ENCODE results near the gene PRR19. TPM values are rescaled to one million over a fixed set of nuclear protein-coding genes. Genes with fewer than 3 reads are reported as not detected.
"Not testable (repeated sequence)": the region's sequence is repeated elsewhere in the genome, so short reads cannot be mapped to it uniquely, and the experiment has no call there.

Gene PRR19
- total RNA-seq, 2 experiments from 2014 or later = 0.16 TPM; not detected in 1

DNA sequence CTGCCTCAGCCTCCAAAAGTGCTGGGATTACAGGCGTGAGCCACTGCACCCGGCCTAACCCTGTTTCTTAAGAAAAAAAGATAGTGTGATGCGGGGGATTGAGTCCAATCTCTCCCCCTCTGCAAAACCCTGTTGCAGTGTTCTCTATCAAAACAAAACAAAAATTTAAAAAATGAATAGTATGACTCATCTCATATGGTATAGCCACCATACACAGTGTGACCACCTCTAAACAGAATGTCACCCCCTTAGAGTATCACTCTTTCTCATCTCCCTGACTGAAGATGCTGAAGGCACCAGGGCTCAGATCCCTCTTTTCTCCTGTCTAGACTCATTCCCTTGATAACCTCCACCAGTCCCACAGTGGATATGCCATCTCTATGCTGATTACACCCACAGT, 40.2 kb upstream of the PRR19 start:
- no peak for DNase-seq
- POLR2A ChIA-PET = no interaction called here
- TF ChIP-seq, protein P1, sequence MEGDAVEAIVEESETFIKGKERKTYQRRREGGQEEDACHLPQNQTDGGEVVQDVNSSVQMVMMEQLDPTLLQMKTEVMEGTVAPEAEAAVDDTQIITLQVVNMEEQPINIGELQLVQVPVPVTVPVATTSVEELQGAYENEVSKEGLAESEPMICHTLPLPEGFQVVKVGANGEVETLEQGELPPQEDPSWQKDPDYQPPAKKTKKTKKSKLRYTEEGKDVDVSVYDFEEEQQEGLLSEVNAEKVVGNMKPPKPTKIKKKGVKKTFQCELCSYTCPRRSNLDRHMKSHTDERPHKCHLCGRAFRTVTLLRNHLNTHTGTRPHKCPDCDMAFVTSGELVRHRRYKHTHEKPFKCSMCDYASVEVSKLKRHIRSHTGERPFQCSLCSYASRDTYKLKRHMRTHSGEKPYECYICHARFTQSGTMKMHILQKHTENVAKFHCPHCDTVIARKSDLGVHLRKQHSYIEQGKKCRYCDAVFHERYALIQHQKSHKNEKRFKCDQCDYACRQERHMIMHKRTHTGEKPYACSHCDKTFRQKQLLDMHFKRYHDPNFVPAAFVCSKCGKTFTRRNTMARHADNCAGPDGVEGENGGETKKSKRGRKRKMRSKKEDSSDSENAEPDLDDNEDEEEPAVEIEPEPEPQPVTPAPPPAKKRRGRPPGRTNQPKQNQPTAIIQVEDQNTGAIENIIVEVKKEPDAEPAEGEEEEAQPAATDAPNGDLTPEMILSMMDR (IDR thresholded peaks at IDR 0.05) = no peak
- no peaks in the 10 kb centered on the region for H3K36me3 ChIP-seq (ENCODE audit: insufficient read depth, low read length)
- H3K9me3 ChIP-seq (ENCODE audit: control insufficient read depth in 1 of 2, insufficient read depth in 1 of 2, low read length in 2 of 2) = no peaks in the 10 kb centered on the region
- no peaks in the 10 kb centered on the region for H3K36me3 Mint-ChIP-seq (ENCODE audit: low read depth)
- no peaks in the 10 kb centered on the region for H3K4me1 ChIP-seq (ENCODE audit: insufficient read depth, low read length)
- H3K27ac Mint-ChIP-seq = no peak overlapping the region
- H3K4me3 ChIP-seq (ENCODE audit: low read length) = no peak overlapping the region
- CTCF ChIA-PET = no interaction called here
- peaks cover under 1% of the 10 kb centered on the region for H3K4me1 Mint-ChIP-seq (ENCODE audit: low read depth)
- intact Hi-C loops (cut with DNase I, micrococcal nuclease) = no loop called here
- H3K27ac ChIP-seq (ENCODE audit: low read depth in 1 of 2, low read length in 2 of 2) = no peak overlapping the region
- no peaks in the 10 kb centered on the region for H3K27me3 Mint-ChIP-seq
- H3K9me3 Mint-ChIP-seq = no peaks in the 10 kb centered on the region
- no peaks in the 10 kb centered on the region for H3K27me3 ChIP-seq (ENCODE audit: control insufficient read depth in 1 of 2, insufficient read depth in 2 of 2, low read length in 2 of 2)
- no peak overlapping the region for H3K4me3 Mint-ChIP-seq
- ATAC-seq (ENCODE audit: poor library complexity) = no peak

DNA sequence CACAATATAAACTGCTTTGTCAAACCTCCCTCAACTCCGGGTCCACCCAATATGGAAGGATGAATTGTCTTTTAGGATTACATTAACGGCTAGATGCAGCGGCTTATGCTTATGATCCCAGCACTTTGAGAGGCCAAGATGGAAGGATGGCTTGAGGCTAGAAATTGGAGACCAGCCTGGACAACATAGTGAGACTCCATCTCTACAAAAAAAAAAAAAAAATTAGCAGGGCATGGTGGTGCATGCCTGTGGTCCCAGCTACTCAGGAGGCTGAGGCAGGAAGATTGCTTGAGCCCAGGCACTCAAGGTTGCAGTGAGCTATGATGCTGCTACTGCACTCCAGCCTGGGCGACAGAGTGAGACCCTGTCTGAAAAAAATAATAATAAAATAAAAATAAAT, 35.8 kb upstream of the PRR19 start:
- CTCF ChIA-PET = interaction anchor here (1.8 kb wide), 1 partner anchor 14 kb away, joined by 5 read pairs; no protein-coding TSS in a partner anchor
- H3K27me3 ChIP-seq (ENCODE audit: control insufficient read depth in 1 of 2, insufficient read depth in 2 of 2, low read length in 2 of 2); H3K27ac Mint-ChIP-seq; POLR2A ChIA-PET; H3K27ac ChIP-seq (ENCODE audit: low read depth in 1 of 2, low read length in 2 of 2); ATAC-seq (ENCODE audit: poor library complexity); intact Hi-C loops (cut with DNase I, micrococcal nuclease); H3K9me3 Mint-ChIP-seq; H3K36me3 Mint-ChIP-seq (ENCODE audit: low read depth); DNase-seq; H3K36me3 ChIP-seq (ENCODE audit: insufficient read depth, low read length); H3K9me3 ChIP-seq (ENCODE audit: control insufficient read depth in 1 of 2, insufficient read depth in 1 of 2, low read length in 2 of 2); H3K4me3 ChIP-seq (ENCODE audit: low read length); H3K27me3 Mint-ChIP-seq: not testable (repeated sequence)
- H3K4me1 ChIP-seq (ENCODE audit: insufficient read depth, low read length) = peaks cover 24% of the 10 kb centered on the region
- H3K4me3 Mint-ChIP-seq = peak overlapping the region; percentile 21
- H3K4me1 Mint-ChIP-seq (ENCODE audit: low read depth) = peaks cover 17% of the 10 kb centered on the region

DNA sequence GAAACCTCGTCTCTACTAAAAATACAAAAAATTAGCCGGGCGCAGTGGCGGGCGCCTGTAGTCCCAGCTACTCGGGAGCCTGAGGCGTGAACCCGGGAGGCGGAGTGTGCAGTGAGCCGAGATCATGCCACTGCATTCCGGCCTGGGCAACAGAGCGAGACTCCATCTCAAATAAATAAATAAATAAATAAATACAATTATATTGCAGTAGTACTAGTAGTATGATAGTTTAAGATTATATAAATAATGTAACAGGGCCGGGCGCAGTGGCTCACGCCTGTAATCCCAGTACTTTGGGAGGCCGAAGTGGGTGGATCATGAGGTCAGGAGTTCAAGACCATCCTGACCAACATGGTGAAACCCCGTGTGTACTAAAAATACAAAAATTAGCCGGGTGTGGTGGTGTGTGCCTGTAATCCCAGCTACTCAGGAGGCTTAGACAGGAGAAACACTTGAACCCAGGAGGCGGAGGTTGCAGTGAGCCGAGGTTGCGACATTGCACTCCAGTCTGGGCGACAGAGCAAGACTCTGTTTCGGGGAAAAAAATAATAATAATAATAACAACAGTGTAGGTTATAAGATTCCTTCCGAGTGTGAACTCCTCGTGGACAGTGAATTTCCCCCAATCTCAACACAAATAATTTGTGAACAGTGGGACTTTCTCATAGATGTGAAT, 34.9 kb upstream of the PRR19 start:
- Mint-ChIP-seq H3K4me1 (ENCODE audit: low read depth) (peaks cover 22% of the 10 kb centered on the region), H3K36me3 (ENCODE audit: low read depth) (peaks cover 15% of the 10 kb centered on the region)
- H3K27ac Mint-ChIP-seq; intact Hi-C loops (cut with DNase I, micrococcal nuclease); H3K27ac ChIP-seq (ENCODE audit: low read depth in 1 of 2, low read length in 2 of 2); H3K36me3 ChIP-seq (ENCODE audit: insufficient read depth, low read length); H3K27me3 ChIP-seq (ENCODE audit: control insufficient read depth in 1 of 2, insufficient read depth in 2 of 2, low read length in 2 of 2); H3K9me3 Mint-ChIP-seq; H3K4me3 Mint-ChIP-seq; ATAC-seq (ENCODE audit: poor library complexity); H3K27me3 Mint-ChIP-seq; H3K9me3 ChIP-seq (ENCODE audit: control insufficient read depth in 1 of 2, insufficient read depth in 1 of 2, low read length in 2 of 2); H3K4me3 ChIP-seq (ENCODE audit: low read length): not testable (repeated sequence)
- H3K4me1 ChIP-seq (ENCODE audit: insufficient read depth, low read length) = peaks cover 33% of the 10 kb centered on the region
- ChIA-PET CTCF (interaction anchor here (1.8 kb wide), 1 partner anchor 13 kb away, joined by 5 read pairs; no protein-coding TSS in a partner anchor), POLR2A (interaction anchor here (0.6 to 4.4 kb wide), 6 partner anchors 11 to 1261 kb away, joined by 3 to 59 read pairs (median 6); partner anchors contain the start of genes ERF and GSK3A)
- DNase-seq = peak in 2 of 14 experiments; percentile 2 to 24

DNA sequence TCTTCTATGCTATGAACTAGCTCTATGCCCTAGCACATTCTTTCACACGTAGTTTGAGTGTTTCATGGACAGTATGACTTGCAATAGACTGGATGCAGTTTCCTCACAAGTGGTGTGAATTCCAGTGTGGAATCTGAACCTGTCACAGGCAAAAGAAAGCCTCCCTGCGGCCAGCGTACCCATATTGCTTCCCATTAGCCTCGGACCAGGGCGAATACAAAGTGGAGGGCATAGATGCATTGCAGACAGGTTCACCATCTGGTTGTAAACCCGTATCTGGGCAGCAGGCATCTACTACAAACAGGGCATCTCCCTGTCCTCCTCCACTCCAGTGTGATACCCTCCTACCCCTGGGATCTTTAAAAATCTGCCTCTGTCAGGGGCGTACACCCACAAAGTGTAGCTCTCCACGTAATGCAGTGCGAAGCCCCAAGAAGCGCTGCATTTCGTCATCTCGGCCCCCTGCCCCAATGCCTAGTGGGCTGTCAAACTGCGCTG, 34.2 kb upstream of the PRR19 start:
- ATAC-seq (ENCODE audit: poor library complexity) (no peak), DNase-seq (no peak)
- Histone ChIP-seq H3K9me3 (ENCODE audit: control insufficient read depth in 1 of 2, insufficient read depth in 1 of 2, low read length in 2 of 2) (no peaks in the 10 kb centered on the region), H3K27ac (ENCODE audit: low read depth in 1 of 2, low read length in 2 of 2) (peak overlapping the region; percentile 98 to 99), H3K36me3 (ENCODE audit: insufficient read depth, low read length) (peaks cover 11% of the 10 kb centered on the region), H3K4me1 (ENCODE audit: insufficient read depth, low read length) (peaks cover 36% of the 10 kb centered on the region), H3K27me3 (ENCODE audit: control insufficient read depth in 1 of 2, insufficient read depth in 2 of 2, low read length in 2 of 2) (no peaks in the 10 kb centered on the region), H3K4me3 (ENCODE audit: low read length) (peak overlapping the region; percentile 70)
- ChIA-PET POLR2A (interaction anchor here (0.6 to 4.4 kb wide), 7 partner anchors 11 to 1261 kb away, joined by 3 to 59 read pairs (median 5); partner anchors contain the start of genes ERF and GSK3A), CTCF (interaction anchor here (1.8 kb wide), 1 partner anchor 12 kb away, joined by 5 read pairs; no protein-coding TSS in a partner anchor)
- intact Hi-C loops (cut with DNase I, micrococcal nuclease) = loop anchor here (1.0 kb wide), 5 partner anchors 12 to 24 kb away; partner anchors contain the start of gene ERF (in 1 of the 2)
- Mint-ChIP-seq H3K9me3 (no peaks in the 10 kb centered on the region), H3K27me3 (no peaks in the 10 kb centered on the region), H3K4me1 (ENCODE audit: low read depth) (peaks cover 22% of the 10 kb centered on the region), H3K4me3 (no peak overlapping the region), H3K27ac (no peak overlapping the region), H3K36me3 (ENCODE audit: low read depth) (peaks cover 15% of the 10 kb centered on the region)
- TF ChIP-seq, protein P1 (IDR thresholded peaks at IDR 0.05) = no peak

All from CD4-positive, alpha-beta T cell (primary cell).